IPS-NIHi7 (cell line): ENCODE measurements around the gene UBE2C.

Source experiments
- DNase-seq: peaks from one replicate; pipeline ENCODE4 v3.0.0; 2012; ENCODE audit warnings: mixed read lengths; ENCODE audit errors: extremely low spot score

The UBE2C gene

DNA sequence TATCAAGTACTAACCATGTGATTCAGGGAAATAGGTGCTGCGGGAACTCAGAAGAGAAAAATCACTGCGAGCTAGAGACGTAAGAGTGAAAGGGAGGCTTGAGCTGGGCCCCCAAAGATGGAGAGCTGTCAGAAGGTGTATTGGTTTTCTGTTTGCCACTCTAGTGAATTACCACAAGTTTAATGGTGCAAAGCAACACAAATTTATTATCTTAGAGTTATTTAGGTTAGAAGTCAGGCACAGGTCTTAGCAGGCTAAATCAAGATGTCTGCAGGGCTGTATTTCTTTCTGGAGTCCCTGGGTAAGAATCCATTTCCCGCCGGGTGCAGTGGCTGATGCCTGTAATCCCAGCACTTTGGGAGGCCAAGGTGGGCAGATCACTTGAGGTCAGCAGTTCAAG lies 47.5 kb downstream of the UBE2C start:
- no peak for DNase-seq

GRCh38 chr20:45860560-45861220 lies 48.2 kb downstream of the UBE2C start:
- DNase-seq = no peak

DNA sequence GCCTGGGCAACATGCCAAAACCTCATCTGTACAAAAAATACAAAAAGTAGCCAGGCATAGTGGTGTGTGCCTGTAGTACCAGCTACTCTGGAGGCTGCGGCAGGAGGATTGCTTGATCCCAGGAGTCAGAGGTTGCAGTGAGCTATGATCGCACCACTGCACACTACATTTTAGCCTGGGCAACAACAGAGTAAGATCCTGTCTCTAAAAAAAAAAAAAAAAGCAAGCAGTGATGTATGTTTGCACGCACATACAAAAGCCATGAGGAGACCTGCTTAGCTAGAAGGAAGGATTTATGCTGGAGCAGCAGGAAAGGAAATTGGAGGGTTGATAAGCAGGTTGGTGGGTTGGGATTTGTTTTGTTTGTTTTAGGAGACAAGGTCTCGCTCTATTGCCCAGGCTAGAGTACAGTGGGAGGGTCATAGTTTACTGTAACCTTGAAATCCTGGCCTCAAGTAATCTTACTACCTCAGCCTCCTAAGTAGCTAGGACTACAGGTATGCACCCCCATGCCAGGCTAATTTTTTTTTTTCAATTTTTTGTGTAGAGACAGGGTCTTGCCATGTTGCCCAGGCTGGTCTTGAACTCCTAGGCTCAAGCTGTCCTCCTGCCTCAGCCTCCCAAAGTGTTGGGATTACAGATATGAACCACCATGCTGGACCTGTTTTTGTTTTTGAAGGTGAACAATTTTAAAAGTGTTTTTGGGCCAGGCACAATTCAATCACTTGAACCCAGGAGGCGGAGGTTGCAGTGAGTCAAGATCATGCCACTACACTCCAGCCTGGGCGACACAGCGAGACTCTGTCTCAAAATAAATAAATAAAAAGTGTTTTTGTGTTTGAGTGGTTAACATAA lies 49.0 kb downstream of the UBE2C start:
- no peak for DNase-seq

DNA sequence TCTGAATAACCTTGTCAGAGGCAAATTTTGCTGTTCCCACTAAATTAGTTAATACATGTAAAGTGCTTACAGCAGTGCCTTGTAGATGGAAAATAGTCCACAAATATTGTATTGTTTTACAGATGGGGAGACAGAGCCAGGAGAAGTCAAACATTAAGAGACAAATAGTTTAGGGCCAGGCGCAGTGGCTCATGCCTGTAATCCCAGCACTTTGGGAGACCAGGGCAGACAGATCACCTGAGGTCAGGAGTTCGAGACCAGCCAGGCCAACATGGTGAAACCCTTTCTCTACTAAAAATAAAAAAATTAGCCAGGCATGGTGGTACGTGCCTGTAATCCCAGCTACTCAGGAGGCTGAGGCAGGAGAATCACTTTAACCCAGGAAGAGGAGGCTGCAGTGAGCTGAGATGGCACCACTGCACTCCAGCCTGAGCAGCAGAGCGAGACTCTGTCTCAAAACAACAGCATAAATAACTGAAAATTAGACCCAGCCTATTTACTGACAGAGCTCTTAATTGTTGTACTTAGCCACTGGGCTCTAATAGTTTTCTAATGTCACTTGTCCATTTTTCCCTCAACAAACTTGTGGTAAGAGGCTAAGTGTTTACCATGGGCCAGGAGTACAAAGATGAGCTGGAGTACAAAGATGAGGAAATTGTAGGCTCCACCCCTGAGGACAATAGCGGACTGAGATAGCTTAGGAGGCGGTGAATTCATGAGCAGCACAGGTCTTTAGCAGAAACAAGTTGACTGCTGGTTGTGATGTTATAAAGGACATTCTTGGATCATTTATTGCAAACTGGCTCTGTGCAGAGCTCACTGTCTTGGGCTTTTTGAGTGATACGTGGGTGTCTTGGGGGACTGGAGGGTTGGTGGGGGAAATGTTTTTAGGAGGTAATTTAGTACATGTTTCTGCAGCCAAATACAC lies 51.4 kb downstream of the UBE2C start:
- no peak for DNase-seq

DNA sequence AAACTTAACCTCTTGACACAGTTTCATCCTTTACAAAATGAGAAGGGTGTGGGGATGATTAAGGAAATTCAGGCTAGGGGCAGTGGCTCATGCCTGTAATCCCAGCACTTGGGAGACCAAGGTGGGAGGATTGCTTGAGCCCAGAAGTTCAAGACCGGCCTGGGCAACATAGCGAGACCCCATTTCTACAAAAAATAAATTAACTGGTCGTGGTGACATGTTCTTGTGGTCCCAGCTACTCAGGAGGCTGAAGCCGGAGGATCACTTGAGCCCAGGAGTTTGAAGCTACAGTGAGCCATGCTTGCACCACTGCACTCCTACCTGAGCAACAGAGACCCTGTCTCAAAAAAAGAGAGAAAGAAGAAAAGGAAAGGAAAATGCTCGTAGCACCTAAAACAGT lies 54.0 kb downstream of the UBE2C start:
- DNase-seq = no peak
